ENCODE results near the gene ATIC.

ATIC gene

DNA sequence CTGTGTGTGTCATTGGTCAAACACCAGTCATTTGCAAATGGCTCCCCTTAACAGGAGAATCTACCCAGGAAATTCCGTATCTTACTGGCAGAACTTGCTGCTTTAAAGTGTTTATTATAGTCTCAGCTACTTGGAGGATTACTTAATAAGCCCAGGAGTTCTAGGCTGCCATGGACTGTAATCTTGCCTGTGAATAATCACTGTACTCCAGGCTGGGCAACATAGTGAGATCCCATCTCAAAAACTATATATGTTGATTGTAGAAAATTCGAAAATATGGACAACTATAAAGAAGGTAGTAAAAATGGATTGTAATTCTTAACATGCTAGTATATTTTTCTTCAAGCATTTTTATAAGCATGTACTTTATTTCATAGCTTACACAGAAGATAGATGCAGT, 4.5 kb downstream of the ATIC start:
- H3K27me3 ChIP-seq (ENCODE audit: insufficient read depth, low read length, poor library complexity, severe bottlenecking), result no peaks in the 10 kb centered on the region
- no peak overlapping the region for H2AFZ ChIP-seq (ENCODE audit: low read length)
- no peaks in the 10 kb centered on the region for H3K9me2 ChIP-seq (replicated peaks; ENCODE audit: low read depth, low read length)
- peaks cover 55% of the 10 kb centered on the region for H3K79me2 ChIP-seq (ENCODE audit: insufficient read depth, low read length)
- no peak overlapping the region for H3K4me3 ChIP-seq (ENCODE audit: low read length, poor library complexity, severe bottlenecking)
- peaks cover 19% of the 10 kb centered on the region for H3K4me1 ChIP-seq (ENCODE audit: insufficient read depth, low read length, poor library complexity, severe bottlenecking)
- H3K9ac ChIP-seq (ENCODE audit: low read depth, low read length, poor library complexity, severe bottlenecking), result no peak overlapping the region
- H3K4me2 ChIP-seq (ENCODE audit: low read depth, low read length, poor library complexity, severe bottlenecking), result peak overlapping the region; percentile 27
- H4K20me1 ChIP-seq (ENCODE audit: insufficient read depth, low read length, poor library complexity, severe bottlenecking), result peaks cover 4% of the 10 kb centered on the region
- TF ChIP-seq EZH2phosphoT487 (IDR thresholded peaks at IDR 0.05; ENCODE audit: borderline replicate concordance), result no peak
- TF ChIP-seq, protein P1, sequence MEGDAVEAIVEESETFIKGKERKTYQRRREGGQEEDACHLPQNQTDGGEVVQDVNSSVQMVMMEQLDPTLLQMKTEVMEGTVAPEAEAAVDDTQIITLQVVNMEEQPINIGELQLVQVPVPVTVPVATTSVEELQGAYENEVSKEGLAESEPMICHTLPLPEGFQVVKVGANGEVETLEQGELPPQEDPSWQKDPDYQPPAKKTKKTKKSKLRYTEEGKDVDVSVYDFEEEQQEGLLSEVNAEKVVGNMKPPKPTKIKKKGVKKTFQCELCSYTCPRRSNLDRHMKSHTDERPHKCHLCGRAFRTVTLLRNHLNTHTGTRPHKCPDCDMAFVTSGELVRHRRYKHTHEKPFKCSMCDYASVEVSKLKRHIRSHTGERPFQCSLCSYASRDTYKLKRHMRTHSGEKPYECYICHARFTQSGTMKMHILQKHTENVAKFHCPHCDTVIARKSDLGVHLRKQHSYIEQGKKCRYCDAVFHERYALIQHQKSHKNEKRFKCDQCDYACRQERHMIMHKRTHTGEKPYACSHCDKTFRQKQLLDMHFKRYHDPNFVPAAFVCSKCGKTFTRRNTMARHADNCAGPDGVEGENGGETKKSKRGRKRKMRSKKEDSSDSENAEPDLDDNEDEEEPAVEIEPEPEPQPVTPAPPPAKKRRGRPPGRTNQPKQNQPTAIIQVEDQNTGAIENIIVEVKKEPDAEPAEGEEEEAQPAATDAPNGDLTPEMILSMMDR (conservative IDR thresholded peaks at IDR 0.05; ENCODE audit: low read length), result no peak
- H3K36me3 ChIP-seq (ENCODE audit: insufficient read depth, low read length), result peaks cover 25% of the 10 kb centered on the region; the same call in 1 of the 2 replicates
- no peaks in the 10 kb centered on the region for H3K9me3 ChIP-seq (ENCODE audit: insufficient read depth, low read depth, low read length)
- 0 out of 2 replicates have a peak, but pooled peaks cover 3% of the 10 kb centered on the region for H3F3A ChIP-seq (ENCODE audit: low read depth)

DNA sequence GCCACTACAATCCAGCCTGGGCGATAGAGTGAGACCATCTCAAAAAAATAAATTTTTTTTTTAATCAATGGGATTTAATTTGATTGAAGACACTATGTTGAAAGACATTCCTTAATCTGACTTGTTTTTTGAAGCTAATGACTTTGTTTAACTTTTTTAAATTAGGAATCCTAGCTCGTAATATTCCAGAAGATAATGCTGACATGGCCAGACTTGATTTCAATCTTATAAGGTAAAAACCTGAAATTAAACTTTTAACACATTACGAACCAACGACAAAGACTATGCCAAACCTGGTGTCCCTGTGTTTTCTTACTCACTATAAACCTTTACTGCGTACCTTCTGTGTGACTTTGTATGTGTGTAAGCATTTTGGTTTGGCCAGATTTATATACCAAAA, 7.6 kb downstream of the ATIC start:
- Histone ChIP-seq H4K20me1 (ENCODE audit: insufficient read depth, low read length, poor library complexity, severe bottlenecking) (peaks cover 10% of the 10 kb centered on the region), H2AFZ (ENCODE audit: low read length) (no peak overlapping the region), H3K36me3 (ENCODE audit: insufficient read depth, low read length) (peaks cover 24% of the 10 kb centered on the region; the same call in 1 of the 2 replicates), H3K79me2 (ENCODE audit: insufficient read depth, low read length) (peaks cover 52% of the 10 kb centered on the region), H3K4me3 (ENCODE audit: low read length, poor library complexity, severe bottlenecking) (no peak overlapping the region), H3K4me2 (ENCODE audit: low read depth, low read length, poor library complexity, severe bottlenecking) (no peak overlapping the region), H3F3A (ENCODE audit: low read depth) (0 out of 2 replicates have a peak, but pooled peaks cover 3% of the 10 kb centered on the region), H3K9me3 (ENCODE audit: insufficient read depth, low read depth, low read length) (no peaks in the 10 kb centered on the region), H3K27me3 (ENCODE audit: insufficient read depth, low read length, poor library complexity, severe bottlenecking) (no peaks in the 10 kb centered on the region), H3K4me1 (ENCODE audit: insufficient read depth, low read length, poor library complexity, severe bottlenecking) (peaks cover 4% of the 10 kb centered on the region), H3K9ac (ENCODE audit: low read depth, low read length, poor library complexity, severe bottlenecking) (no peak overlapping the region), H3K9me2 (replicated peaks; ENCODE audit: low read depth, low read length) (no peaks in the 10 kb centered on the region)
- TF ChIP-seq, protein P1 (conservative IDR thresholded peaks at IDR 0.05; ENCODE audit: low read length), result no peak
- no peak for TF ChIP-seq EZH2phosphoT487 (IDR thresholded peaks at IDR 0.05; ENCODE audit: borderline replicate concordance)

DNA sequence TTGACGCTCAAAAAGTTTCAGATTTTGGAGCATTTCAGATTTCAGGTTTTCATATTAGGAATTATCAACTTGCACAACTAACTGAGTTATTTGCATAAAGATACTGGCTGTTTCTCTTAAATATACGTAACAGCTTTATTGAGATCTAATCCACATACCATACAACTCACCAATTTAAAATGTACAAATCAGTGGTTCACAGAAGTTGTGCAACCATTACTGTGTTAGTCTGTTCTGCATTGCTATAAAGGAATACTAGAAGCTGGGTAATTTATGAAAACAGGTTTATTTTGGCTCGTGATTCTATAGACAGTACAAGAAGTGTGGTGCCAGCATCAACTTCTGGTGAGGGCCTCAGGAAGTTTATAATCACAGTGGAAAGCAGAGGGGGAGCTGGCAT, 8.2 kb downstream of the ATIC start:
- Histone ChIP-seq H3K4me1 (ENCODE audit: insufficient read depth, low read length, poor library complexity, severe bottlenecking) (peaks cover 4% of the 10 kb centered on the region), H4K20me1 (ENCODE audit: insufficient read depth, low read length, poor library complexity, severe bottlenecking) (peaks cover 13% of the 10 kb centered on the region), H3K79me2 (ENCODE audit: insufficient read depth, low read length) (peaks cover 52% of the 10 kb centered on the region)

More for the DNA sequence above, 8.2 kb downstream of the ATIC start:
- TF ChIP-seq EZH2phosphoT487 (IDR thresholded peaks at IDR 0.05; ENCODE audit: borderline replicate concordance), result no peak
- TF ChIP-seq, protein P1 (conservative IDR thresholded peaks at IDR 0.05; ENCODE audit: low read length), result no peak
- 0 out of 2 replicates have a peak, but pooled peaks cover 3% of the 10 kb centered on the region for H3F3A ChIP-seq (ENCODE audit: low read depth)
- peaks cover 24% of the 10 kb centered on the region; the same call in 1 of the 2 replicates for H3K36me3 ChIP-seq (ENCODE audit: insufficient read depth, low read length)
- no peak overlapping the region for H3K4me2 ChIP-seq (ENCODE audit: low read depth, low read length, poor library complexity, severe bottlenecking)
- no peak overlapping the region for H3K9ac ChIP-seq (ENCODE audit: low read depth, low read length, poor library complexity, severe bottlenecking)
- H3K4me3 ChIP-seq (ENCODE audit: low read length, poor library complexity, severe bottlenecking), result no peak overlapping the region
- no peaks in the 10 kb centered on the region for H3K9me2 ChIP-seq (replicated peaks; ENCODE audit: low read depth, low read length)
- no peaks in the 10 kb centered on the region for H3K9me3 ChIP-seq (ENCODE audit: insufficient read depth, low read depth, low read length)
- H2AFZ ChIP-seq (ENCODE audit: low read length), result no peak overlapping the region
- no peaks in the 10 kb centered on the region for H3K27me3 ChIP-seq (ENCODE audit: insufficient read depth, low read length, poor library complexity, severe bottlenecking)
